DOHH2 (cell line): ENCODE measurements around the gene PRL.

Source experiments
- H3F3A ChIP-seq: fragments of 200-600 bp; sonication (generic), shearing (Covaris generic); 2 replicates; pipeline ENCODE4 v1.6.0; 2016; ENCODE audit warnings: antibody characterized with exemption, mild to moderate bottlenecking; ENCODE audit not compliant: control insufficient read depth, insufficient read depth
- H3K27ac ChIP-seq: fragments of 200-600 bp; sonication (generic); 2 replicates; pipeline ENCODE4 v1.5.1; 2014; ENCODE audit warnings: low read depth, mild to moderate bottlenecking, low read length, moderate library complexity
- H3K27me3 ChIP-seq: fragments of 200-600 bp; sonication (generic); 2 replicates; pipeline ENCODE4 v1.6.1; 2014; ENCODE audit warnings: mild to moderate bottlenecking, low read length, mixed read lengths; ENCODE audit not compliant: control insufficient read depth
- H3K36me3 ChIP-seq: fragments of 200-600 bp; sonication (generic); 2 replicates; pipeline ENCODE4 v1.6.1; 2014; ENCODE audit warnings: mild to moderate bottlenecking, low read length, moderate library complexity, mixed read lengths; ENCODE audit not compliant: control insufficient read depth
- H3K4me1 ChIP-seq: fragments of 200-600 bp; sonication (generic); 2 replicates; pipeline ENCODE4 v1.6.1; 2014; ENCODE audit warnings: mild to moderate bottlenecking, low read length, mixed read lengths; ENCODE audit not compliant: control insufficient read depth
- H3K4me2 ChIP-seq: fragments of 200-600 bp; sonication (generic); 2 replicates; pipeline ENCODE4 v1.6.0; 2014; ENCODE audit warnings: mild to moderate bottlenecking, low read length, moderate library complexity
- H3K4me3 ChIP-seq: fragments of 200-600 bp; sonication (generic); 2 replicates; pipeline ENCODE4 v1.5.1; 2014; ENCODE audit warnings: mild to moderate bottlenecking, low read length, mixed read lengths
- H3K79me2 ChIP-seq: fragments of 200-600 bp; sonication (generic); 2 replicates; pipeline ENCODE4 v1.6.1; 2014; ENCODE audit warnings: mild to moderate bottlenecking, low read length, mixed read lengths; ENCODE audit not compliant: control insufficient read depth
- H3K9me2 ChIP-seq: fragments of 200-600 bp; sonication (generic); replicated peaks from 2 replicates; pipeline ENCODE4 v1.6.1; 2014; ENCODE audit warnings: mild to moderate bottlenecking, low read length, mixed read lengths; ENCODE audit not compliant: control insufficient read depth
- H3K9me3 ChIP-seq: fragments of 200-600 bp; sonication (generic); 2 replicates; pipeline ENCODE4 v1.6.1; 2014; ENCODE audit warnings: antibody characterized with exemption, low read length, mixed read lengths; ENCODE audit not compliant: control insufficient read depth, insufficient read depth
- H4K20me1 ChIP-seq: fragments of 200-600 bp; sonication (generic); 2 replicates; pipeline ENCODE4 v1.6.0; 2014; ENCODE audit warnings: low read depth, mild to moderate bottlenecking, antibody characterized with exemption, low read length, moderate library complexity; ENCODE audit not compliant: control insufficient read depth, insufficient read depth
- CTCF ChIP-seq: fragments of 200-600 bp; sonication (generic); IDR thresholded peaks from one replicate; pipeline ENCODE4 v1.5.1; 2014; ENCODE audit warnings: antibody characterized with exemption, mild to moderate bottlenecking, low read depth, low read length; ENCODE audit not compliant: poor library complexity, severe bottlenecking
- EZH2phosphoT487 ChIP-seq: fragments of 200-600 bp; sonication (generic); IDR thresholded peaks from 2 replicates; pipeline ENCODE4 v1.6.1; 2017; ENCODE audit warnings: borderline replicate concordance, mild to moderate bottlenecking, antibody characterized with exemption, low read length, moderate library complexity, mixed read lengths

The PRL gene

GRCh38 chr6:22332711-22333110 is 35.9 kb upstream of the PRL start:
- H3F3A ChIP-seq = no peaks in the 10 kb centered on the region
- H3K4me1 ChIP-seq = no peaks in the 10 kb centered on the region
- no peaks in the 10 kb centered on the region for H3K9me2 ChIP-seq
- no peak for TF ChIP-seq EZH2phosphoT487
- no peak overlapping the region for H3K4me3 ChIP-seq
- no peak overlapping the region for H3K4me2 ChIP-seq
- H4K20me1 ChIP-seq = no peaks in the 10 kb centered on the region
- no peaks in the 10 kb centered on the region for H3K27me3 ChIP-seq
- H3K36me3 ChIP-seq = no peaks in the 10 kb centered on the region
- no peaks in the 10 kb centered on the region for H3K9me3 ChIP-seq
- H3K79me2 ChIP-seq = no peaks in the 10 kb centered on the region
- H3K27ac ChIP-seq = no peak overlapping the region

- no peak overlapping the region for H3K27ac ChIP-seq
- no peaks in the 10 kb centered on the region for H3K9me3 ChIP-seq
- H3K27me3 ChIP-seq = no peaks in the 10 kb centered on the region
- H4K20me1 ChIP-seq = no peaks in the 10 kb centered on the region
- no peaks in the 10 kb centered on the region for H3K79me2 ChIP-seq
- H3K4me3 ChIP-seq = no peak overlapping the region
- TF ChIP-seq CTCF (no peak), EZH2phosphoT487 (no peak)
- H3K4me1 ChIP-seq = no peaks in the 10 kb centered on the region
- no peaks in the 10 kb centered on the region for H3K36me3 ChIP-seq
- H3K4me2 ChIP-seq = no peak overlapping the region
- no peaks in the 10 kb centered on the region for H3K9me2 ChIP-seq
- H3F3A ChIP-seq = no peaks in the 10 kb centered on the region
Measured at GRCh38 chr6:22332216-22332615, 35.4 kb upstream of the PRL start.

DNA sequence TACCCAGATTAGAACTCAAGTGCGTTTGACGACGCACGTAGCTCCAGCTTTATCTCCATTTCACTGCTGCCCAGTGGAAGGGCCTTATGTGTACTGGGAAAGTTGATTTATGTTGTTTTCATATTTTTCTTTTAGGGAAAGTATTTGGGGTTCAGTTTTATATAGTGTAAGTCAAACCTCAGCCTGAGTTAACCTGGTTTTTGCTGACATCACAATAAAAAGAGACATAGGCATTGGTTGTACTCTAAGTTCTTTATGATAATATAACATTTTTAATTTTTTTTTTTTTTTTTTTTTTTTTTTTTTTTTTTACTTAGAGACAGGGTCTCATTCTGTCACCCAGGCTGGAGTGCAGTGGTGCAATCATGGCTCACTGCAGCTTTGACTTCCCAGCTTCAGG is 34.1 kb upstream of the PRL start:
- Histone ChIP-seq H3K4me2 (no peak overlapping the region), H4K20me1 (no peaks in the 10 kb centered on the region), H3K36me3 (no peaks in the 10 kb centered on the region), H3K79me2 (no peaks in the 10 kb centered on the region), H3K4me3 (no peak overlapping the region), H3F3A (no peaks in the 10 kb centered on the region), H3K9me2 (no peaks in the 10 kb centered on the region), H3K27ac (no peak overlapping the region), H3K4me1 (no peaks in the 10 kb centered on the region), H3K27me3 (no peaks in the 10 kb centered on the region), H3K9me3 (no peaks in the 10 kb centered on the region)
- TF ChIP-seq EZH2phosphoT487 = no peak
- no peak for TF ChIP-seq CTCF

DNA sequence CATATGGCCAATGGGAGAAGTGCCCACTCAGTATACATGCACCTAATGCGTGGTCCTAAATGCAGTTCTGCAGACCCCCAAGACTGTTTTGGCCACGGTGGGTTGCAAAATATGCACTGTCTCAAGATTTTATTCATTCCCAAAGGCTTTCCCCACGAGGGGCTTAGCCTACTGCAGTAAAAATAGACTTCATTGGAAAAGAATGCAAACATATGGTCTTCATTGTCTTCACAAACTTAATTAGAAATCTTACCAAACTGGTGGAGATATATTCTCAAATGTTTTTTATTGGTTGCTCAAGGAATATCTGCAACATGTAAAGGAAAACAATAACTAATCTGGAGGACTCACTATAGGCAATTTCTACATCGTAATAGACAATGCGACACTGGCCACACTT is 31.6 kb upstream of the PRL start:
- H3K9me2 ChIP-seq = no peaks in the 10 kb centered on the region
- no peaks in the 10 kb centered on the region for H3K36me3 ChIP-seq
- H3F3A ChIP-seq = no peaks in the 10 kb centered on the region
- no peaks in the 10 kb centered on the region for H4K20me1 ChIP-seq
- no peaks in the 10 kb centered on the region for H3K79me2 ChIP-seq
- H3K27ac ChIP-seq = no peak overlapping the region
- H3K4me3 ChIP-seq = no peak overlapping the region
- TF ChIP-seq CTCF (no peak), EZH2phosphoT487 (no peak)
- no peaks in the 10 kb centered on the region for H3K27me3 ChIP-seq
- no peaks in the 10 kb centered on the region for H3K4me1 ChIP-seq
- H3K4me2 ChIP-seq = no peak overlapping the region
- H3K9me3 ChIP-seq = no peaks in the 10 kb centered on the region
